Activated CD4-positive, alpha-beta T cell treated with anti-CD3 and anti-CD28 coated beads, Interleukin-2, amount 50 U/mL, for 48 hours (primary cell): Measurements from ENCODE around the gene CNNM4.
A peak's percentile ranks its signal among the peaks of the same experiment; 100 is the strongest.

ENCODE experiments used
- DNase-seq, 2 experiments: peaks; one replicate each; pipeline ENCODE4 v3.0.0-alpha.2; 2020

Gene CNNM4

DNA sequence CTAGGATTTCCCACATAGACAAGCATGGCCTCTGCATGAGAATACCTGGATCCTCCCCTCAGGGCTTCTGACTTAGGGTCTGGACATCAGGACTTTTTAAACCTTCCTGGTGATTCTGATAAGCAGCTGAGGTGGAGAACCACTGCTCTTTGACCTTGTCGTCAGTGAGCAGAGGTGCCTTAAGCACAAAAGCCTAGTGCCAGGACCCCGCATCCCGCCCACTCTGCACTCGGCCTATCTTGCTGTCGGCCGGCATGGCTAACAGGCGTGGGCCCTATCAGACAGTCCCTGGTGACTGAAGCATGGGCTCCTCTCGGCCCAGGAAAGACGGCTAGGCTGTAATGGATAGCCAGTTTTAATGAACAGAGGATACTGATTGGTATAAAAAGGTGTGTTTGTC, 76.9 kb downstream of the CNNM4 start:
- no peak for DNase-seq

DNA sequence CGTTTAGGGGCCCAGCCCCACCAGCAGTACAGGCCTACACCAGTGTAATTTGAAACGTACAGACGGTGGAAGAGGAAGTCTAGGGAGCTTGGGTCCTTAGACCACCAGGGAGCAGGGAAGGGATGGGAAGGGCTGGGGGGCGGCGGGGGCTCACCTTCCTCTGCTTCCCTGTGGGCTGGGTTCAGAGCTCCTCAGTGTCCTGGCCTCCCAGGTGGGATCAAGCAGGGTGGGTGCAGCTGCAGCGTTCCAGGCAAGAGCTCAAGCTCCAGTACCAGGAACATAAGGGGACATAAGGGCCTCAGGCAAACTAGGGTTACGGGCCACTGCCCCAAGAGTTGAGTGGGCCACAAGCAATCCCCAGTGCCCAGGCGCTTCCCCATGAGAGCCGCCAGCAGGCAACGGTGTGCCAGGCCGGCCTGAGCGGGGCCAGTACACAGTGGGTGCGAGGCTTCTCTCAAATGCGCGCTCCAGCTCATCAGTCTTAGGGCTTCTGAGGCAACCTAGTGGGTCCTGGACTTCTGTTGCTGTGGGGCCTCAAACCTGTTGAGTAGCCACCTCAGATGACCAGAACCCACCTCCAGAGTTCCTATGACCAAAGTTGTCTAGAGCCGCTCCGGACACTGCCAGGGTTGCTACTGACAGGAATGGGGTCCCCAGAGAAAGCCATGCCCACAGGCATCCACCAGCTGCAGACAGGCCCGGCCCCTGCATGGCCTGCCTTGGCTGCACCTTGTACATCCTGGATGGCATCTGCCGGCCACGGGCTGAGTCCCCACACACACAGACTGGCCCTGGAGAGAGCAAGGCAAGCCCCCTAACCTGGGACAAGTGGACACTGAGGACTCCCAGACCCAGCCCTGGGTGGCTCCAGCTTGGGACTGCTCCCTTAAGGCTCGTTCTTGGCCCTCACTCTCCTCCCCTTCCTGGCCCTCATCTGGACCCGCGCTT, 77.9 kb downstream of the CNNM4 start:
- DNase-seq: no peak

DNA sequence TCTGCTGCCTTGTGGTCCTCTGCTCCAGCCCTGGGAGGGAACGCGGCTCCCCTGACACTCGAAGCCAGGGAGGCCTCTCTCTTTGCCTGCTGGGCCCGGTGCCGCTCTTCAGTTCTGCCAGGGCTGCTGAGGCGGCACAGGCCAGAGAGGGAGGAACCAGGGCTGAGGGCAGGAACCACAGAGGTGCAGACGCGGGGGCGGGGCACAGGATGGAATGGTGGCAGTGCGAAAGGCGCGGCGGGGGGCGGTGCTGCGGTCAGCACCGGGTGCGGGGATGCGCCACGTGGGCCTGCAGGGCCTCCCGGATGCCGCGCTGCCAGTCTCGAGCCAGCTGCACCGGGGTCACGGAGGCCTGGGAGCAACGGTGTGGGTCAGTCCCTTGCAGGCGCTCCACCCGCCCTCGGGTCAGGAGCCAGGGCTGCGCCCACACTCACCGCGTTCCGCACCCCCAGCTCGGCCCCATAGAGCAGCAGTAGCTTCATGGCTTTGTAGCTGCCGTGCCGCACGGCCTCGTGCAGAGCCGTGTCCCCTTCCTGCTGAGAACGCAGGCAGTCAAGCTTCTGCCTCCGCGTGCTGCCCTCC, 78.7 kb downstream of the CNNM4 start:
- peak; percentile 84 to 88 for DNase-seq

DNA sequence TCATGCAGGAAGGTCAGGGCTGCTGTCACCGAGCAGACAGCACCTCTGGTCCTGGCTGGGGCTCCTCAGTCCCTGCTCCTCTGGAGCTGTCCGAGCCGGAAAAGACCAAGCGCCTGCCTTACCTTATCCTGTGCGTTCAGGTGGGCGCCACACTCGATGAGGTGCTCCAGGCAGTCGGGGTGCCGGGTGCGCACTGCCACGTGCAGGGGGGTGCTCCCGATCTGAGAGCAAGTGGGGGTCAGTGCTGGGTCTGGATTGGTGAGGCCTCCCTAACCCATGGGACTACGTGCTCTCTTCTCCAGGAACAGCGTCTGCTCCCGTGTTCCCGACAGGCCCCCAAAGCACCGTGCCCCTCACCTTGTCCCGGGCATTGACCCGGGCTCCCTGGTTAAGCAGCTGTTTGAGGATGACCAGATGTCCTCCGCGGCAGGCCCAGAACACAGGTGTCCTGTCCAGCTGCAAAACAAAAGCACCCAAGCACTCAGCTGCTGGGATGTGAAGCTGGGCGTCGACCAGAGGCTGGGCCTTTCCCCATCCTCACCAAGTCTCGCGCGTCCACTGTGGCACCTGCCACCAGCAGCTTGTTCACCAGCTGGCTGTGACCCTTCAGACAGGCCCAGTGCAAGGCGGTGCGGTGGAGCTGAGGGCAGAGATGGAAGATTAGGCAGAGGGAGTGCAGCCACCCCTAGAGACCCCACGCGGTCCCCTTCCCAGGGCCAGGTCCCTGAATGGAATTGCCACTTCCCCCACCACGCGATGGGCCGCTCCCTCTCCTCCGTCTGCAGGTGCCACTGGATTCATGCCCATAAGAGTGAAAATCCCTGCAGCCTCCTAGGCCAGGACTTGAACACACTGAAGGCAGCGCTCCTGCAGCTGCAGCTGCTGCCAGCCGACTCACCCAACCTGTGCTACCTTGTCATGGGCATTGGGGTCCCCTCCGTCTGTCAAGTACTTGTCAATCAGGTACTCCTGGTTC, 79.5 kb downstream of the CNNM4 start:
- DNase-seq: no peak

DNA sequence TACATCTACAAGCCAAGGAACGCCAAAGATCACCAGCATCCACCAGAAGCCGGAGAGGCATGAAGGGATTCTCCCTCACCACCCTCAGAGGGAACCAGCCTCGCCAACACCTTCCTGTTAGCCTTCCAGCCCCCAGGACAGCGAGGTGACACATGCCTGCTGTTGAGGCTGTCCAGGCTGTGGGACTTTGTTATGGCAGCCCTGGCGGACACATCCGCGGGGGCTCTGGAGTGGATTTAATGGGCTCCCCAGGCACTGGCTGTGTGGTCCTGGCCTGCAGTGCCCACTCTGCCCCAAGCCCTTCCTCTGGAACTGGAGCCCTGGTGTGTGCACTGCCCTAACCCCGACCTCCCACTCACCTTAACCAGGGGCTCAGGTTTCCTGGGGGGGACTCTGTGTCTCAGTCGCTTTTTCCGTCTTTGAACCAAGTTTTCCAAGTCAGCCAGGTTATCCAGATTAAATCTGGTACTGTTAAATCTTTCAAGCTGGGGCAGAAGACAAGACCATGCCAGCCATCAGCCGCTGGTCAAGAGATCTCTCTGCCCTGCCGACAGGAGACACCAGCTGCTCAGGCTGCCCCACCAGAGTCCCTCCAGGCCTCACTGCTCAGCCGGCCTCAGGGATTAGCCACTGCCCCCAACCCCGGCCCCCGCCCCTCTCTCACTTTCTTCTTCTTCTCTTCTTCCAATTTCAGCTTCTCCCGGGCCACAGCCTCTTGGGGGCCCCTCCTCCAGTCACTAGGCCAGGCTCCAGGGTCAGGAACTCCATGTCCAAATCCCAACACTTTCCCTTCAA, 81.2 kb downstream of the CNNM4 start:
- DNase-seq: no peak

DNA sequence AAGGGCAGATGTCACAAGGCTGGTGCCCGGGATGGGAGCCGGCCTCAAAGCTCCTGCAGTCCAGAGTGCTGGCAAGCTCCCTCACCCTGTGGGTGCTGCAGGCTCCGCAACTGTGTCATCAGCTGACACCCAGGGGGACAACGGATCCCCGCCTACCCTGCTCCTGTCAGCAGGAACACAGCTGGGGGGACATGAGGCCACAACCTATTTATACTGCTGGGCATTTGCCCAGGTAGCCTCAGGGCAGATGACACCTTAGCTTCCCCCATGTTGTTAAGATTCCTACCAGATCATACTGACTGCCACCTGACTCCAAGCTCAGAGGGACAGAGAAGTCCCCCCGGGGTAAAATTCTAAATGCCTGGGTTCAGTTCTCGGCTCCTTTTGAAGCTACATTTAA, 81.9 kb downstream of the CNNM4 start:
- no peak for DNase-seq

DNA sequence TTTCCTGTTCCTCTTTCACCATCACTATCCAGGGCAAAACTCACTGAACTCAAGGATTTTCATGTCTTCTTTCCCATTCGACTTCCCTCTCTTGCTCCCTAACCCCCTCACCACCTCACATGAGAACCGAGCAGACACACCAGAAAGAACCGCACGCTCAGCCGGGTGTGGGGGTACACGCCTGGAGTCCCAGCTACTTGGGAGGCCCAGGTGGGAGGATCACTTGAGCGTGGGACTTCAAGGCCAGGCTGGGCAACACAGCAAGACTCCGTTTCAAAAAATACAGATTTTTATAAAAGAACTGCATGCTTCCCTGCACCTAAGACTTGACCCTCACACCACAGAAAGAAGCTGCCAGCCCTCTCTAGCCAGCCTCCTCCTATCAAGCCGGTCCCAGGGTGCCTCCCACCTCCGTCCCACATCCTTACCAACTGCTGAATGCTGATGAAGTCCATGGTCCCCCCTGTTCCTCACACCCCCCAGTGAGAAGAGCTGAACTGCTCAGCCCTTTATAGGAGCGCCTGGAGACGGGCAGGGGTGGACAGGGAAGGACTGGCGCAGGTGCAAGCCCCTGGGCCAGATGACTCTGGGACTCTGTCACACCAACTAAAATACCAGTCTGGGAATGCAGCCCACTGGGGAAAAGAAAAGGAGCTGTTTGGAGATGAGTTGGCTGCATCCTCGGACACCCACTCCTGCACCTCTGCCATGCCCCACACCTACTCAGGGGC, 83.0 kb downstream of the CNNM4 start, which contains the start of gene ANKRD23:
Gene ANKRD23 (minus strand): TSS at position 484 of the 731 bp plus-strand sequence. CDS start 29 bp downstream, at position 455.
- DNase-seq: no peak

DNA sequence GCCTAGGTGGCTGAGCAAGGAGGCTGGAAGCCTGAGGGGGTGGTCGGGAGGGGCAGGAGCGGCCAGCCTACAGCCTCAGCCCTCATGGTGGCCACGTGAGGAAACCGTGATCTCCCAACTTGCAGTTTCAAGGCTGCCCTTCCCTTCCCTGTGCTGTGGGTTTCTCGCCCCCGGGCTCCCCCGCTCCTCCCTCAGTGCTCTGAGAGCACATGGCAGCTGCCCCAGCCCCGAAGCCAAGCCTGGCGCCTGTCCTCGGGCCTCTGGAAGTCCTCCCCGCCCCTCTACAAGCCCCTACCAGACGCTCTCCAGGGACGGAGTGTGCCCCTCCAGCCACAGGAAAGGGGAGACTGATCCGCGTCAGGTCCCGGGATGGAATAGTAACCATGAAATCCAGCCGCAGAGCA, 83.7 kb downstream of the CNNM4 start:
- DNase-seq: no peak

DNA sequence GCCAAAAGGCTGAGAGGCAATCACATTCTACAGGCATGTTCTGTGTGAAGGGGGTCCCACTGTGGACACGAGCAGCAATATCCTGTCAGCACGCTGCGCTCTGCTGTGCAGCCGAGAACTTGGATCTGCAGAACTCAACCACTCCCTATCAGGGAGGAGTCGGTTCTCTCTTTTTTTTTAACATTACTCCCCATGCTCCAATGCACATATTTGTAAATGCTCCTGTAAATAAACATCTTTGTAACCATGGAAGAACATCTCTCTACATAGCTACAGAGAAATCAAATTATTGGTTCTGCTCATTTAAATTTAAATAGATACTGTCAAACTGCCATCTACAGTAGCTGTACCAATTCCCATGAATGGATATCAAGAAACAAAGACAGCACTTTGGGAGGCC, 86.1 kb downstream of the CNNM4 start:
- no peak for DNase-seq

DNA sequence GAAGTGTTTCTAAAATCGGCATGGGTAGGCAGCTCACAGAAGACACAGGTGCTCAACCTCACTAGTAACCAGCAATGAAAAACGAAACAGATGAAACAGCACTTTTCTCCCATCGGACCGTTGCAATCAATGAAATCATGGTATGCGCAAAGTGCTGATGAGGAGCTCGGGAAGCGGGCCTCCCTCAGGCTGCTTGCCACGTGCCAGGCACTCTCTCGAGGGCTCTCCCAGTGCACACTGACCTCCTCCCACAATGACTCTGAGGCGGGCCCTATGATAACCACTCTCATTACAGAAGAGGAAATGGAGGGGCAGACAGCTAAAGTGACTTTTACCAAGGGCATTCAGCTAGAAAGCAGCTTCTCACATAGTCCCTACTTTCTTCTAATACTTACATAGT, 86.9 kb downstream of the CNNM4 start:
- no peak for DNase-seq

DNA sequence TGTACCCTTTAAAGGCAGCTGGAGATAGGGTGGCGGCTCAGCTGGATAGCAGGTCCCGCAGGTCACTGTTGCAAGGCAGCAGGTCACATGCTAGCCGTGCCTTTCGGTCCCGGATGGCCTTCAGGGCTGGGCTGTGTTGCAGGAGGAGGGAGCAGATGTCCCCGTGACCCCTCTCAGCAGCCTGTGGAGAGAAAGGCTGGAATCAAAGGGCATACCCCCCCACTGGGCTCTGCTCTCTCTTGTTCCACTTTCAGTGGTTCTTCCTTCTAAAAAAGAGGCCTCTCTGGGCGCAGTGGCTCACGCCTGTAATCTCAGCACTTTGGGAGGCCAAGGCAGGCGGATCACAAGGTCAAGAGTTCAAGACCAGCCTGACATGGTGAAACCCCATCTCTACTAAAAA, 87.6 kb downstream of the CNNM4 start:
- DNase-seq: no peak

DNA sequence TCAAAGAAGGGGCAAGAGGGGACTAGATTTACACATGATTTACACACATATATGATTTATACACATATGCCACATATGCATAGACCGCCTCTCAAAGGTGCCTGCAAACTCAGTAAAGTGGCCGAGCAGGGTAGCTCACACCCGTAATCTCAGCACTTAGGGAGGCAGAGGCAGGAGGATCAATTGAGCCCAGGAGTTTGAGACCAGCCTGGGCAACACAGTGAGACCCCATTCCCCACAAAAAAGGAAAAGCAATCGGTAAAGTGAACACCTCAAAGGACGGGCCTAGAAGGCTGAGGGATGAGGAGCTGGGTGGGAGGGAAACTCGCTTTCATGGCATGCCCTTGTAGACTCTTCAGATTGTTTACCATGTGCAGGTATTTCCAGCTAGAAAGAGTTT, 92.0 kb downstream of the CNNM4 start:
- DNase-seq: no peak

DNA sequence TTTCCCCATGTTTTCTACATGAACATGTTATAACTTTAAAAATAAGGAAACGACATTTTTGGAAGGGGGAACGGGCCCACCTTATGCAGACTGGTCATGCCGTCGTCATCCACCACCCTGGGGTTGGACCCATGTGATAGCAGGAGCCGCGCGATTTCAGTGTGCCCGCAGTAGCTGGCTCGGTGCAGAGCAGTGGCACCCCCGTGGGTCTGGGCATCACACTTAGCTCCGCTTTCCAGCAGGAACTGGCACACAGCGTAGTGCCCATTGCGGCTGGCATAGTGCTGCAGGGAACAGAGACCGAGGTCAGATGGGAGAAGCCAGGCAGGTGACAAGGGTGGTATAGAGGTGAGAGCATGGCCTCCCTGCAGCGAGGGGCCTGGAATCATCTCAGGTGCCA, 92.6 kb downstream of the CNNM4 start:
- DNase-seq: no peak

DNA sequence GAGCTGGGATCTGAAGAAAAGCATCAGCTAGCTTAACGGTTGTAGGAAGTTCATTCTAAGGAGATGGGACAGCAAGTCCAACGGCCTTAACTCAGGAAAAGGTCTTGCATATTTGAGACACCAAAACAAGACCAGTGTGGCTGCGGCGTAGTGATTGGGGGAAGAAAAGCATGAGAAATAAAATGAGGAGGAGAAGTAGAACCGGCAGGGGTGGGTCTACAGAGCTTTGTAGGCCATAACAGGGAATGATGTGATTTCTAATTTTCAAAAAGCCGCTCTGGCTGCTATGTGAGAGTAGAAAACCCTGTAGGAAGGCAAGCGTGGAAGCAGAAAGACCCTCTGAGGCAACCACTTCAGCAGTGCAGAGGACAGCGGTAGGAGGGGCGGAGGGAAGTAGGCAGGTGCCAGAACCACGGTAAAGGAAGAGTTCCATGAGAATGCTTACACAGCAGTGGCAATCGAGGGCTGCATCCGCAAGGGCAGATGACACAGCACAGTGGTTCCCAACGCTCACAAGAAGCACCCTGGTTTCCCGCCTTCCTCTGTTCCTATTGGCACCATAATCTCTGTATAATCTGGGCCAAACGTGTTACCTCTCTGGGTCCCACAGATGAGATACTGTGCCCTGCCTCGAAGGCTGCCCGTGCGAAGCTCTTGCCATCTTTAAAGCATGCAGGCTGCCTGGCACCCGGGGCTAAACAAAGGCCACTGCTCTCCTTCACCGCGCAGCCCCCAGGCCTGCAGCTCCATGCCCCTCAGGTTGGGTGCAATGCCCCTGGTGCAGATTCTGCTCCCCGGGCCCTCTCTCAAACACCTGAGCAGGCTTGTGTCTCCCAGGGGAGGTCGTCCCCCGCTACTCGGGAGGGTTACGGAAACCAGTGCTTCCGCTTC, 96.3 kb downstream of the CNNM4 start:
- peak; percentile 49 to 58 for DNase-seq

DNA sequence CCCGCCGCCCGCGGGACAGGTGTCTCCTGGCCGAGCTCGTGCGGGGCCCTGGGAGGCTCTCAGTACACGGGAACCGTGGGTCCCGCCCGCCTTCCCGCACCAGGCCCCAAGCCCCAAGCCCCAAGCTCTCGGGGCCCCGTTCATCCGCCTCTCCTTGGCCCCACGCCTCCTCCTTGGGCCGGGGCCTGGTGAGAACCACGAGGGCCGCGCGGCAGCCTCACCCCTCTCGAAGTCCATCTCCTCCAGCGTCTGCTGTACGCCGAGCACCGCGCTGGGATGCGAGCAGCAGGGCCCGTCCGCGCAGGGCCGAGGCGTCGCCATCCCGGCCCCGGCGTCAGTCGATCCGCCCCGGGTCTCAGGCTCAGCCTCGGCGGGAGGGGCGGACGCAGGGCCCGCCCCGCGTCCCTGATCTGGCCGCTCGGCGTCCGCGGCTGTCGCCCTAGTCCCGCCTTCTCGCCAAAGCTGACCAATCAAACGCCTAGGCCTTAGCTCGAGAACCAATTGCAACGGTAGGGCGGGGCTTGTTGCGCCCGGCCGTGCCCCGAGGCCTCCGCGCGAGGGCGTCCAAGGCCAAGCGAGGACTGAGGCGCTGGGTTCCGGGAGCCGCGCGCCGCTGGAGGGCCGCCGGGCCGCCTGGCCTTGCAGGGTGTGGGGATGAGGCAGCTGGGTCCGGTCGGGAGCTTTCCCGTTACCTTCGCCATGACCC, 97.1 kb downstream of the CNNM4 start, which contains the start of gene ANKRD39:
Gene ANKRD39 (minus strand): TSS at position 350 of the 706 bp plus-strand sequence. CDS start 29 bp downstream, at position 321.
- peak; percentile 98 for DNase-seq

DNA sequence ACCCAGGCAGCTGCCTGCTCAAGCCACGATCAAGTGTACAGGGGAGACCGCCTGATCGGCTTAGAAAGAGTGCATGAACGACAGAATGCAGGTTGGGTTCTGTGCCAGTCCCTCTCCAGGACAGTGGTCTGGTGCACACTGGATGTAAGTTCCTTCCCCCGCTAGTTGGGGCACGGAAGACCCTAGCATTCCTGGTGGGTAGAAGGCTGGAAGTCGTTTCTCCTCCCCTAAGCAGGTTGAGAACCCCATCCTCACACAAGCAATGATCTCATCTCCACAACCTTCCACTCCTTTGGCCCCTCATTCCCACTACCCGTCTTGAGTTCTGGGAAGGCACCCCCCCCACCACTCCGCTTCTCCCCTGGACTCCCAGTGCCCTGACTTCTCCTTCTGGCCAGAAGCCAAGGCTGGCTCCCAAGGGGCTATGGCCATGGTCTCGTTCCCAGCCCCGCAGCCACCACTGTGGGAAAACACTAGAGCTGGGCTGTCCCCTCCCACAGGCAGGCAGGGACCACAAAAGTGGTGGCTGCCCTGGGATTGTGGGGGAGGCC, 98.5 kb downstream of the CNNM4 start:
- no peak for DNase-seq

DNA sequence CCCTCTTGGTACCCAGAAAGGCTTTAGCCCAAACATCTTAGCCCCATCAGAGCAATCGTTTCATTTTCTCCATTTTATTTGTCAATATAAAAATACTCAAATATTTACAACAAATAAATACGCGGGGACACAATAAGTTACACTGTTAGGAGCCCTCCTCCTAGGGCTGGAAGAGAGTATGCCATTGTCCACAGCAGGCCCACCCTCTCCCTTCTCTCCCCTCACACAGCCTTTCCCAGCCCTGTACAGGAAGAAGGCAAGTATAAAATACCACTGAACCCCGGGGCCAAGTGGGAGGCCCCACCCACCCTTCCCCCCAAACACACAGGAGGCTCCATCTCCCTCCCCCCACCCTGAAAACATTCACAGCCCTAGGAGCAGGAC, 99.0 kb downstream of the CNNM4 start:
- DNase-seq: no peak

DNA sequence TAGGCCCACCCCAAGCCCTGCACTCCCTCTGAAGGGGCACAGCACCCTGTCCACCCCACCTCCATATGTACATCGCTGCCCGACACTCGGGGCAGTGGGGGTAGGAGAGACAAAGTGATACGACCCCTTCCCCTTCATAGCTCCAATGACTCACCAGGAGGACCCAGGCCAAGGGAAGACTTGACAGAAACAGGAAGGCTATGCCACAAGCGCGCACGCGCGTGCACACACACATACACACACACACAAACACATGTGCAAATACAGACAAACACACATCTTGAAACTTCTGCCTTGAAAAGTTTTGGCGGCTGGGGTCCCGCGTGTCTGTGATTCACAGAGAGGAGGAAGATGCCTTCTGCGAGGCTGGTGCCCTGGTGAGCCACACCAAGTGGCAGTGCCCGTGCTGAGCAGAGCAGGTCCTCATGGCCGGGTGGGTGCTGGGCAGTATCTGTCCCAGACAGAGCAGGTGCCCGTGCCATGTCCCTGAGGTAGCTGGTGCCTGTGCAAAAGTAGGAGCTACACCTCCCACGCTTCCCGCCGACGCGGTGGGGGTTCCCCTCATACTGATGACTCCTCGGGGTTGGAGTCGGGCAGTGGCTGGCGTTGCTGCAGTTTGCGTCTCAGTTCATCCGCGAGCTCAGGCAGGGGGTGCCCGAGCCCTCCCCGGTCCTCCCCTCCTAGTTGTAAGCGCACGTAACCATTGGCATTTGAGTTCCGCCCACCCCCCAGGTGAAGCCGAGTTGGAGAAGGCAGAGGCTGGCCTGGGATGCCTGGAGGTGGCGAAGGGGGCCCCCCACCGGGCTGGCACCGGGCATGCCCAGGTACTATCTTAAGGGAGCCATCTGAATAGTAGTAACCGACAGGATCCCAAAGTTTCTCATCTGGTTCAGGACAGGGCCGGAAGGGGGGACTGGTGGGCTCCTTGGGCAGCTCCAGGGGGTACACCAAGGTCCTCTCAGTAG, 99.6 kb downstream of the CNNM4 start:
- peak; percentile 56 to 61 for DNase-seq
